Central memory CD4-positive, alpha-beta T cell (primary cell): ENCODE data around the gene PARP14.
"Not testable (repeated sequence)": the region's sequence is repeated elsewhere in the genome, so short reads cannot be mapped to it uniquely, and the experiment has no call there.

Experiments used
- DNase-seq: peaks from one replicate; pipeline ENCODE4 v3.0.0; 2022
- total RNA-seq, 3 experiments: gene quantifications; one replicate each; lab custom pipeline; 2026; lab: John Stamatoyannopoulos, UW

Gene PARP14, protein sequence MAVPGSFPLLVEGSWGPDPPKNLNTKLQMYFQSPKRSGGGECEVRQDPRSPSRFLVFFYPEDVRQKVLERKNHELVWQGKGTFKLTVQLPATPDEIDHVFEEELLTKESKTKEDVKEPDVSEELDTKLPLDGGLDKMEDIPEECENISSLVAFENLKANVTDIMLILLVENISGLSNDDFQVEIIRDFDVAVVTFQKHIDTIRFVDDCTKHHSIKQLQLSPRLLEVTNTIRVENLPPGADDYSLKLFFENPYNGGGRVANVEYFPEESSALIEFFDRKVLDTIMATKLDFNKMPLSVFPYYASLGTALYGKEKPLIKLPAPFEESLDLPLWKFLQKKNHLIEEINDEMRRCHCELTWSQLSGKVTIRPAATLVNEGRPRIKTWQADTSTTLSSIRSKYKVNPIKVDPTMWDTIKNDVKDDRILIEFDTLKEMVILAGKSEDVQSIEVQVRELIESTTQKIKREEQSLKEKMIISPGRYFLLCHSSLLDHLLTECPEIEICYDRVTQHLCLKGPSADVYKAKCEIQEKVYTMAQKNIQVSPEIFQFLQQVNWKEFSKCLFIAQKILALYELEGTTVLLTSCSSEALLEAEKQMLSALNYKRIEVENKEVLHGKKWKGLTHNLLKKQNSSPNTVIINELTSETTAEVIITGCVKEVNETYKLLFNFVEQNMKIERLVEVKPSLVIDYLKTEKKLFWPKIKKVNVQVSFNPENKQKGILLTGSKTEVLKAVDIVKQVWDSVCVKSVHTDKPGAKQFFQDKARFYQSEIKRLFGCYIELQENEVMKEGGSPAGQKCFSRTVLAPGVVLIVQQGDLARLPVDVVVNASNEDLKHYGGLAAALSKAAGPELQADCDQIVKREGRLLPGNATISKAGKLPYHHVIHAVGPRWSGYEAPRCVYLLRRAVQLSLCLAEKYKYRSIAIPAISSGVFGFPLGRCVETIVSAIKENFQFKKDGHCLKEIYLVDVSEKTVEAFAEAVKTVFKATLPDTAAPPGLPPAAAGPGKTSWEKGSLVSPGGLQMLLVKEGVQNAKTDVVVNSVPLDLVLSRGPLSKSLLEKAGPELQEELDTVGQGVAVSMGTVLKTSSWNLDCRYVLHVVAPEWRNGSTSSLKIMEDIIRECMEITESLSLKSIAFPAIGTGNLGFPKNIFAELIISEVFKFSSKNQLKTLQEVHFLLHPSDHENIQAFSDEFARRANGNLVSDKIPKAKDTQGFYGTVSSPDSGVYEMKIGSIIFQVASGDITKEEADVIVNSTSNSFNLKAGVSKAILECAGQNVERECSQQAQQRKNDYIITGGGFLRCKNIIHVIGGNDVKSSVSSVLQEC (N-terminal part only)
- total RNA-seq: 183 to 341 (median 266) reads per million in 3 experiments

- DNase-seq: peak; percentile 70
Measured at GRCh38 chr3:122680475-122681283, at the start of gene PARP14. TSS of gene PARP14 (plus strand) at chr3:122680839. CDS start at chr3:122680884, 45 bp downstream.

- no peak for DNase-seq
Measured at GRCh38 chr3:122635789-122636188, 44.9 kb upstream of the PARP14 start.

GRCh38 chr3:122636697-122637096, 43.9 kb upstream of the PARP14 start:
- no peak for DNase-seq

GRCh38 chr3:122640437-122640999, 40.1 kb upstream of the PARP14 start:
- no peak for DNase-seq

- no peak for DNase-seq
Measured at GRCh38 chr3:122642935-122643334, 37.7 kb upstream of the PARP14 start.

GRCh38 chr3:122646146-122646988, 34.3 kb upstream of the PARP14 start:
- DNase-seq: no peak

DNA sequence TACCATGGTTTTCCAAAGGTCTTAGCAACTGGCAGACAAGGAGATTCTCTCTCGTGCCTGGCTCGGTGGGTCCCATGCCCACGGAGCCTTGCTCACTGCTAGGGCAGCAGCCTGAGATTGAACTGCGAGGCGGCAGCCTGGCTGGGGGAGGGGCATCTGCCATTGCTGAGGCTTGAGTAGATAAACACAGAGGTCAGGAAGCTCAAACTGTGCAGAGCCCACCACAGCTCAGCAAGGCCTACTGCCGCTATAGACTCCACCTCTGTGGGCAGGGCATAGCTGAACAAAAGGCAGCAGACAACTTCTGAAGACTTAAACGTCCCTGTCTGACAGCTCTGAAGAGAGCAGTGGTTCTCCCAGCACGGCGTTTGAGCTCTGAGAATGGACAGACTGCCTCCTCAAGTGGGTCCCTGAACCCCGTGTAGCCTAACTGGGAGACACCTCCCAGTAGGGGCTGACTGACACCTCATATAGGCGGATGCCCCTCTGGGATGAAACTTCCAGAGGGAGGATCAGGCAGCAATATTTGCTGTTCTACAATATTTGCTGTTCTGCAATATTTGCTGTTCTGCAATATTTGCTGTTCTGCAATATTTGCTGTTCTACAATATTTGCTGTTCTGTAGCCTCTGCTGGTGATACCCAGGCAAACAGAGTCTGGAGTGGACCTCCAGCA, 29.3 kb upstream of the PARP14 start:
- DNase-seq: not testable (repeated sequence)

DNA sequence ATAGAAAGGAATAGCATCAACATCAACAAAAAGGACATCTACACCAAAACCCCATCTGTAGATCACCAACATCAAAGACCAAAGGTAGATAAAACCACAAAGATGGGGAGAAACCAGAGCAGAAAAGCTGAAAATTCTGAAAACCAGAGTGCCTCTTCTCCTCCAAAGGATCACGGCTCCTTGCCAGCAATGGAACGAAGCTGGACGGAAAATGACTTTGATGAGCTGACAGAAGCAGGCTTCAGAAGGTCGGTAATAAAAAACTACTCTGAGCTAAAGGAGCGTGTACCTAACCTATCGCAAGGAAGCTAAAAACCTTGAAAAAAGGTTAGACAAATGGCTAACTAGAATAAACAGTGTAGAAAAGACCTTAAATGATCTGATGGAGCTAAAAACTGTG, 28.7 kb upstream of the PARP14 start:
- DNase-seq: not testable (repeated sequence)

DNA sequence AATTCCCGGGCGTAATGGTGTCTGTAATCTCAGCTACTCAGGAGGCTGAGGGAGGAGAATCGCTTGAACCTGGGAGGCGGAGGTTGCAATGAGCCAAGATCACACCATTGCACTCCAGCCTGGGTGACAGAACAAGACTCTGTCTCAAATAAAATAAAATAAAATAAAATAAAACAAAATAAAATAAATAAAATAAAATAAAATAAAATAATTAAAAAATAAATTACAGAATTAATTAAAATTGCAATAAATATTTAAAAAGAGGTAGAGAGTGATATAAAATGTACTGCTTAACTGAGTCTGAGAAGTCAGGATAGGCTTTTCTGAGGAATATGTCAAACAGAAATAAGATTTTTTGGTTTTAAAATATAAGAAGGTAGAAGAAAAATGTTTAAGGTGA, 22.3 kb upstream of the PARP14 start:
- DNase-seq: not testable (repeated sequence)

DNA sequence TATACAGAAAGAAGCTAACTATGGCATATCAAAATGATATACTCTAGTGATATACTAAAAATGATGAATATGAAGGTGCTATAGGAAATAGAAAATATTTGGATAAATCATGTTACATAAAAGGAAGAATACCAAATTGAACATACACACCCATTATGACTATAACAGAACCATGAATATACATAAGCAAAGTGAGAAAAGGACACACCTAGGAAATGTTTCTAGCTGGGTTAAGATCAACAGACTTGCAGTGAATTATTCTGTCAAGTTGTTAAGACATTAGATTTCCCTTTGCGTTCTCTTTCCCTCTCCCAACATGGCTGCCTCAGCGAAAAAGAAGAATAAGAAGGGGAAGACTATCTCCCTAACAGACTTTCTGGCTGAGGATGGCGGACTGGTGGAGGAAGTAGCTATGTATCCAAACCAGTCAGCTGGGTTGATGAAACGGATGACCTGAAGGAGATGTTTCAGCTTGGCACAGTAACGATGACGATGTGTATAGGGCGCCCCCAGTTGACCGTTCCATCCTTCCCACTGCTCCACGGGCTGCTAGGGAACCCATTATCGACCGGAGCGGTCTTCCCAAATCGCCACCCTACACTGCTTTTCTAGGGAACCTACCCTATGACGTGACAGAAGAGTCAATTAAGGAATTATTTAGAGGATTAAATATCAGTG, 20.2 kb upstream of the PARP14 start:
- DNase-seq: no peak

- no peak for DNase-seq
Measured at GRCh38 chr3:122661633-122662032, 19.0 kb upstream of the PARP14 start.

DNA sequence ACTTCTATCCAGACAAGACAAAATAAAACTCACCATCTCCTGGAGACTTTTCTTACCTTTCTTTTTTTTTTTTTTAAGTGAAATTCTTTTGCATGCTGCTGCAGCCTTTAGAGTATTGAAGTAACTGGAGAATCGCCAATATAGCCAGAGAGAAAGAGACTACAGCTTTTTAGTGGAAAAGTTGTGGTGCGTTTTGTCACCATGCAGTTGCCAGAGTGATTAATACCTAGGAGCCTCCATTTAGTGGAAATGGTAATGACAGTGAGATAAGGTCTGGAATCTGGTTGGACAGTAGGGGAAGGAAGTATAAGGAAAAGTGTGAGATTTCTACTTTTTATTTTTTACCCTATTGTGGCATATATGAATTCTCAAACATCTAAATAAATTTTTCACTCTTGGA, 18.1 kb upstream of the PARP14 start:
- DNase-seq: no peak

- DNase-seq: no peak
Measured at GRCh38 chr3:122665226-122665786, 15.3 kb upstream of the PARP14 start.

- DNase-seq: no peak
Measured at GRCh38 chr3:122665881-122666280, 14.8 kb upstream of the PARP14 start.

- DNase-seq: no peak
Measured at GRCh38 chr3:122668930-122669730, 11.5 kb upstream of the PARP14 start.

- no peak for DNase-seq
Measured at GRCh38 chr3:122671553-122671952, 9.1 kb upstream of the PARP14 start.

- no peak for DNase-seq
Measured at GRCh38 chr3:122674339-122674738, 6.3 kb upstream of the PARP14 start.

DNA sequence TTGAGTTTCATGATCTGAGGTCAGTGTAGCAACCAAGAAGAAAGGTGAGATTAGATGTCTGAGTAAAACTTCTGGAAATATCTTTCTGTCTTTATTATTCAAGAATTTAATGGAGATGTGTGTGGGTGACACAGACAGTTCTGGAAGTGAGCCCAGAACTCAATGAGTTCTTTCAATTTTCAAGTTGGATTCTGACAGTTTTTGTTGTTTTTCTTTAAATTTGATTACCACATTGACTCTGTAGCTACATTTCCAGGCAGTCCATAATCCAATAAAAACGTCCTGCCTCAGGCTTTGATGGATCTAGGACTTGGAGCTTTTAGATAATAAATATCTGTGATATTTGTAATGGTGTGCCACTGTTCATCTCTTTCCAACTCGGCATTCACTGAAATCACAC, 3.9 kb upstream of the PARP14 start:
- no peak for DNase-seq
